Right ventricle myocardium superior (tissue), 1 donor: Measurements from ENCODE around the gene RAP2B. TPM values are rescaled to one million over a fixed set of nuclear protein-coding genes. Genes with fewer than 3 reads are reported as not detected.
"Not testable (repeated sequence)": the region's sequence is repeated elsewhere in the genome, so short reads cannot be mapped to it uniquely, and the experiment has no call there.

Experiments
- ATAC-seq: fragments of 200-7000 bp; cut with Tn5 transposase; one replicate; pipeline ENCODE4 v1.9.1; 2020; ENCODE audit warnings: mild to moderate bottlenecking; ENCODE audit not compliant: poor library complexity
- DNase-seq: peaks from one replicate; pipeline ENCODE4 v3.0.0-alpha.2; 2020
- intact Hi-C: fragments of 100-400 bp; cut with DNase I; formaldehyde crosslinking; loops from one replicate; pipeline ENCODE4 v1.11.2; 2022
- total RNA-seq: library from RNA; stranded (reverse); fragmentation: NEBNext Ultra II Directional; extraction: Animal tissue kit (Norgen Biotek cat#: 25700); gene quantifications from one replicate; pipeline ENCODE4 v1.2.1, GENCODE V29; 2021
- donor health status: DM: no; HTN: yes; CAD: no; lungs with severe emphysema.

RAP2B gene
- total RNA-seq, 1 donor from 2014 or later: 2.8 TPM

- DNase-seq: no peak
- intact Hi-C loops: no loop called here
Measured at GRCh38 chr3:153173758-153174516, 11.9 kb downstream of the RAP2B start.

GRCh38 chr3:153176197-153176596 is 14.2 kb downstream of the RAP2B start:
- ATAC-seq (no peak), DNase-seq (no peak)
- intact Hi-C loops: no loop called here

More at GRCh38 chr3:153173758-153174516, 11.9 kb downstream of the RAP2B start:
- ATAC-seq: no peak

- intact Hi-C loops: no loop called here
- ATAC-seq (no peak), DNase-seq (no peak)
Measured at GRCh38 chr3:153180860-153181372, 18.9 kb downstream of the RAP2B start.

- no peak for DNase-seq
- ATAC-seq: no peak
- intact Hi-C loops: no loop called here
Measured at GRCh38 chr3:153182501-153183293, 20.7 kb downstream of the RAP2B start.

GRCh38 chr3:153190923-153191322 is 28.9 kb downstream of the RAP2B start:
- intact Hi-C loops: no loop called here
- DNase-seq: no peak
- no peak for ATAC-seq

GRCh38 chr3:153192327-153192726 is 30.3 kb downstream of the RAP2B start:
- no peak for DNase-seq
- intact Hi-C loops: no loop called here
- no peak for ATAC-seq

- DNase-seq, intact Hi-C loops, ATAC-seq: not testable (repeated sequence)
Measured at GRCh38 chr3:153193786-153194476, 31.9 kb downstream of the RAP2B start.

GRCh38 chr3:153195349-153195879 is 33.4 kb downstream of the RAP2B start:
- DNase-seq: no peak
- ATAC-seq: no peak
- intact Hi-C loops: no loop called here

- DNase-seq (peak; percentile 49), ATAC-seq (no peak)
- intact Hi-C loops: no loop called here
Measured at GRCh38 chr3:153209596-153209995, 47.6 kb downstream of the RAP2B start.

- ATAC-seq (no peak), DNase-seq (no peak)
- intact Hi-C loops: no loop called here
Measured at GRCh38 chr3:153210146-153210545, 48.1 kb downstream of the RAP2B start.

- ATAC-seq (no peak), DNase-seq (no peak)
- intact Hi-C loops: no loop called here
Measured at GRCh38 chr3:153210660-153211059, 48.6 kb downstream of the RAP2B start.

GRCh38 chr3:153215497-153215896 is 53.5 kb downstream of the RAP2B start:
- no peak for ATAC-seq
- DNase-seq: no peak
- intact Hi-C loops: no loop called here

- ATAC-seq (no peak), DNase-seq (no peak)
- intact Hi-C loops: no loop called here
Measured at GRCh38 chr3:153215966-153216365, 53.9 kb downstream of the RAP2B start.

- intact Hi-C loops: no loop called here
- ATAC-seq: no peak
- DNase-seq: no peak
Measured at GRCh38 chr3:153216928-153217327, 54.9 kb downstream of the RAP2B start.

GRCh38 chr3:153219146-153219545 is 57.1 kb downstream of the RAP2B start:
- ATAC-seq (no peak), DNase-seq (no peak)
- intact Hi-C loops: no loop called here
